BLaER1 (cell line): ENCODE results near the gene NT5DC3.

ENCODE experiments used
- H3K27ac ChIP-seq: shearing (Covaris generic); formaldehyde crosslinking; 2 replicates; pipeline ENCODE4 v1.8.1; 2022
- H3K27me3 ChIP-seq: shearing (Covaris generic); formaldehyde crosslinking; 2 replicates; pipeline ENCODE4 v1.8.1; 2022
- H3K36me3 ChIP-seq: shearing (Covaris generic); formaldehyde crosslinking; 2 replicates; pipeline ENCODE4 v1.8.1; 2022
- H3K4me1 ChIP-seq: shearing (Covaris generic); formaldehyde crosslinking; 2 replicates; pipeline ENCODE4 v1.8.1; 2022
- H3K4me2 ChIP-seq: shearing (Covaris generic); formaldehyde crosslinking; 2 replicates; pipeline ENCODE4 v1.8.1; 2022
- H3K4me3 ChIP-seq: shearing (Covaris generic); formaldehyde crosslinking; 2 replicates; pipeline ENCODE4 v1.8.1; 2022
- H3K9ac ChIP-seq: shearing (Covaris generic); formaldehyde crosslinking; 2 replicates; pipeline ENCODE4 v1.8.1; 2022
- H3K9me3 ChIP-seq: shearing (Covaris generic); formaldehyde crosslinking; 2 replicates; pipeline ENCODE4 v1.8.1; 2022
- H4K20me1 ChIP-seq: shearing (Covaris generic); formaldehyde crosslinking; 2 replicates; pipeline ENCODE4 v1.8.1; 2022
- Cebpa-rat ChIP-seq: shearing (Covaris generic); IDR thresholded peaks from 2 replicates; pipeline ENCODE4 v1.8.1; 2022

The NT5DC3 gene

GRCh38 chr12:103774977-103775560, 66.0 kb downstream of the NT5DC3 start:
- H3K36me3 ChIP-seq: peaks cover 61% of the 10 kb centered on the region
- H4K20me1 ChIP-seq: no peaks in the 10 kb centered on the region
- no peak overlapping the region for H3K4me2 ChIP-seq
- no peaks in the 10 kb centered on the region for H3K27me3 ChIP-seq
- H3K27ac ChIP-seq: no peak overlapping the region
- H3K9me3 ChIP-seq: no peaks in the 10 kb centered on the region
- no peak overlapping the region for H3K4me3 ChIP-seq
- no peak overlapping the region for H3K9ac ChIP-seq
- no peak for TF ChIP-seq Cebpa-rat
- no peaks in the 10 kb centered on the region for H3K4me1 ChIP-seq

GRCh38 chr12:103773109-103773910, 67.7 kb downstream of the NT5DC3 start:
- Histone ChIP-seq H4K20me1 (no peaks in the 10 kb centered on the region), H3K4me3 (no peak overlapping the region), H3K4me2 (no peak overlapping the region), H3K27ac (no peak overlapping the region), H3K9ac (no peak overlapping the region), H3K4me1 (no peaks in the 10 kb centered on the region), H3K27me3 (no peaks in the 10 kb centered on the region), H3K36me3 (peaks cover 50% of the 10 kb centered on the region), H3K9me3 (no peaks in the 10 kb centered on the region)
- no peak for TF ChIP-seq Cebpa-rat

GRCh38 chr12:103772367-103773108, 68.5 kb downstream of the NT5DC3 start:
- Histone ChIP-seq H3K27ac (no peak overlapping the region), H3K4me3 (no peak overlapping the region)

GRCh38 chr12:103771466-103771865, 69.6 kb downstream of the NT5DC3 start:
- Histone ChIP-seq H3K4me2 (no peak overlapping the region), H3K36me3 (peaks cover 32% of the 10 kb centered on the region; the same call in 1 of the 2 replicates), H3K9me3 (no peaks in the 10 kb centered on the region), H3K27ac (no peak overlapping the region), H3K9ac (no peak overlapping the region), H4K20me1 (no peaks in the 10 kb centered on the region), H3K27me3 (no peaks in the 10 kb centered on the region), H3K4me3 (no peak overlapping the region), H3K4me1 (no peaks in the 10 kb centered on the region)
- TF ChIP-seq Cebpa-rat: no peak

More at GRCh38 chr12:103772367-103773108, 68.5 kb downstream of the NT5DC3 start:
- TF ChIP-seq Cebpa-rat: no peak
- no peaks in the 10 kb centered on the region for H3K4me1 ChIP-seq
- peaks cover 42% of the 10 kb centered on the region for H3K36me3 ChIP-seq
- H3K27me3 ChIP-seq: no peaks in the 10 kb centered on the region
- no peaks in the 10 kb centered on the region for H4K20me1 ChIP-seq
- H3K9ac ChIP-seq: no peak overlapping the region
- H3K9me3 ChIP-seq: no peaks in the 10 kb centered on the region
- H3K4me2 ChIP-seq: no peak overlapping the region

GRCh38 chr12:103769240-103769945, 71.6 kb downstream of the NT5DC3 start:
- Histone ChIP-seq H3K27ac (no peak overlapping the region), H3K9me3 (no peaks in the 10 kb centered on the region)
- no peak for TF ChIP-seq Cebpa-rat

GRCh38 chr12:103768467-103769123, 72.4 kb downstream of the NT5DC3 start:
- Histone ChIP-seq H3K36me3 (peaks cover 27% of the 10 kb centered on the region; the same call in 1 of the 2 replicates), H3K27ac (no peak overlapping the region), H3K27me3 (no peaks in the 10 kb centered on the region), H3K9me3 (no peaks in the 10 kb centered on the region), H3K4me3 (no peak overlapping the region), H4K20me1 (no peaks in the 10 kb centered on the region), H3K9ac (no peak overlapping the region), H3K4me1 (no peaks in the 10 kb centered on the region), H3K4me2 (no peak overlapping the region)
- TF ChIP-seq Cebpa-rat: no peak

More at GRCh38 chr12:103769240-103769945, 71.6 kb downstream of the NT5DC3 start:
- no peaks in the 10 kb centered on the region for H4K20me1 ChIP-seq
- H3K36me3 ChIP-seq: peaks cover 27% of the 10 kb centered on the region; the same call in 1 of the 2 replicates
- no peak overlapping the region for H3K9ac ChIP-seq
- H3K27me3 ChIP-seq: no peaks in the 10 kb centered on the region
- no peaks in the 10 kb centered on the region for H3K4me1 ChIP-seq
- H3K4me3 ChIP-seq: no peak overlapping the region
- H3K4me2 ChIP-seq: no peak overlapping the region

- H3K36me3 ChIP-seq: peaks cover 17% of the 10 kb centered on the region; the same call in 1 of the 2 replicates
- H3K9me3 ChIP-seq: no peaks in the 10 kb centered on the region
- no peak overlapping the region for H3K4me2 ChIP-seq
- no peaks in the 10 kb centered on the region for H3K4me1 ChIP-seq
- no peak for TF ChIP-seq Cebpa-rat
- H3K27ac ChIP-seq: no peak overlapping the region
- no peaks in the 10 kb centered on the region for H4K20me1 ChIP-seq
- no peak overlapping the region for H3K4me3 ChIP-seq
- no peak overlapping the region for H3K9ac ChIP-seq
- H3K27me3 ChIP-seq: no peaks in the 10 kb centered on the region
Measured at GRCh38 chr12:103766028-103766427, 75.0 kb downstream of the NT5DC3 start.

DNA sequence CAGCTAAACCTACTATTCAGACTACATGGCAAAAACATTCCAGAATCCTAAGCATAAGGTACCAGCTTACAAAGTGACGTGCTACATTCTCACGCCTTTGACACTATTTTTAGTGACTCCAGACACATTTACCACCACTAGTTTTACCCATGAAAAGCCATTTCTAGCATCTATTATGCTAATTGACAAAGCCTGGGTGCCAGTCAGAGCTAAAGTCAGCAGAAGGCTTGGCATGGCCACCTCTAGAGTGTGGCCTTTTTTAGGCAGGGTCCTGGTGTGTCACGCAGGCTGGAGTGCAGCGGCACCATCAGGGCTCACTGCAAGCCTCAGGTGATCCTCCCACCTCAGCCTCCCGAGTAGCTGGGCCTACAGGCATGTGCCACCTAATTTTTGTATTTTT, 75.7 kb downstream of the NT5DC3 start:
- no peak for TF ChIP-seq Cebpa-rat
- Histone ChIP-seq H3K4me2 (no peak overlapping the region), H3K27me3 (no peaks in the 10 kb centered on the region), H3K4me1 (no peaks in the 10 kb centered on the region), H4K20me1 (no peaks in the 10 kb centered on the region), H3K4me3 (no peak overlapping the region), H3K9me3 (no peaks in the 10 kb centered on the region), H3K36me3 (peaks cover 10% of the 10 kb centered on the region; the same call in 1 of the 2 replicates), H3K9ac (no peak overlapping the region), H3K27ac (no peak overlapping the region)

GRCh38 chr12:103762473-103762872, 78.6 kb downstream of the NT5DC3 start:
- Histone ChIP-seq H3K4me1 (no peaks in the 10 kb centered on the region), H3K9me3 (no peaks in the 10 kb centered on the region), H3K4me2 (no peak overlapping the region), H4K20me1 (no peaks in the 10 kb centered on the region), H3K4me3 (no peak overlapping the region), H3K27ac (no peak overlapping the region), H3K9ac (no peak overlapping the region), H3K36me3 (peaks cover 6% of the 10 kb centered on the region; the same call in 1 of the 2 replicates), H3K27me3 (no peaks in the 10 kb centered on the region)
- TF ChIP-seq Cebpa-rat: no peak
